Measurements from ENCODE around the gene NGEF. TPM values are rescaled to one million over a fixed set of nuclear protein-coding genes. Genes with fewer than 3 reads are reported as not detected.
"Not testable (repeated sequence)": the region's sequence is repeated elsewhere in the genome, so short reads cannot be mapped to it uniquely, and the experiment has no call there.

Gene NGEF
- total RNA-seq, 1 donor from 2014 or later, result 1.2 TPM

GRCh38 chr2:232929303-232930058, 83.6 kb downstream of the NGEF start:
- no peak for DNase-seq (ENCODE audit: low spot score)

- no peak for DNase-seq (ENCODE audit: low spot score)
Observed at GRCh38 chr2:232928551-232929302, 84.3 kb downstream of the NGEF start.

GRCh38 chr2:232927793-232928550, 85.1 kb downstream of the NGEF start:
- peak; percentile 7 for DNase-seq (ENCODE audit: low spot score)

- peak; percentile 10 for DNase-seq (ENCODE audit: low spot score)
Observed at GRCh38 chr2:232927032-232927792, 85.8 kb downstream of the NGEF start.

- DNase-seq (ENCODE audit: low spot score), result peak; percentile 11
Observed at GRCh38 chr2:232926431-232926939, 86.6 kb downstream of the NGEF start.

- DNase-seq (ENCODE audit: low spot score), result no peak
Observed at GRCh38 chr2:232925821-232926156, 87.3 kb downstream of the NGEF start.

- DNase-seq (ENCODE audit: low spot score), result no peak
Observed at GRCh38 chr2:232925153-232925820, 87.8 kb downstream of the NGEF start.

GRCh38 chr2:232924433-232924832, 88.6 kb downstream of the NGEF start:
- DNase-seq (ENCODE audit: low spot score), result no peak

- DNase-seq (ENCODE audit: low spot score), result no peak
Observed at GRCh38 chr2:232920760-232921159, 92.3 kb downstream of the NGEF start.

- DNase-seq (ENCODE audit: low spot score), result no peak
Observed at GRCh38 chr2:232920055-232920454, 93.0 kb downstream of the NGEF start.

- DNase-seq (ENCODE audit: low spot score), result no peak
Observed at GRCh38 chr2:232919141-232919540, 93.9 kb downstream of the NGEF start.

- DNase-seq (ENCODE audit: low spot score), result no peak
Observed at GRCh38 chr2:232913903-232914302, 99.2 kb downstream of the NGEF start.

GRCh38 chr2:232911712-232912277, 101.3 kb downstream of the NGEF start:
- DNase-seq (ENCODE audit: low spot score), result no peak

- DNase-seq (ENCODE audit: low spot score), result no peak
Observed at GRCh38 chr2:232910376-232910775, 102.7 kb downstream of the NGEF start.

- DNase-seq (ENCODE audit: low spot score), result no peak
Observed at GRCh38 chr2:232908695-232909094, 104.4 kb downstream of the NGEF start.

- not testable (repeated sequence) for DNase-seq (ENCODE audit: low spot score)
Observed at GRCh38 chr2:232907718-232908085, 105.4 kb downstream of the NGEF start.

- DNase-seq (ENCODE audit: low spot score), result not testable (repeated sequence)
Observed at GRCh38 chr2:232906867-232907717, 106.0 kb downstream of the NGEF start.

GRCh38 chr2:232903989-232904388, 109.1 kb downstream of the NGEF start:
- DNase-seq (ENCODE audit: low spot score), result no peak

- DNase-seq (ENCODE audit: low spot score), result peak; percentile 30
Observed at GRCh38 chr2:232901736-232902578, 111.1 kb downstream of the NGEF start.
